ENCODE measurements around the gene BATF3. TPM values are rescaled to one million over a fixed set of nuclear protein-coding genes. Genes with fewer than 3 reads are reported as not detected.

The BATF3 gene
- total RNA-seq (2014; rRNA removed; shearing (Covaris generic)) = 0.86 and 1.4 TPM in 2 replicates
- 0.46 and 0.60 TPM in 2 replicates for polyA plus RNA-seq (2016; fragmentation: Nextera tagmentation; extraction: Ambion mirVana)

- H3K79me2 ChIP-seq (ENCODE audit: insufficient read depth) = no peaks in the 10 kb centered on the region
- no peaks in the 10 kb centered on the region for H4K20me1 ChIP-seq (ENCODE audit: insufficient read depth)
- TF ChIP-seq EZH2phosphoT487 (IDR thresholded peaks at IDR 0.05; ENCODE audit: insufficient read depth, low read depth) (no peak), EZH2 (IDR thresholded peaks at IDR 0.05; ENCODE audit: insufficient read depth, poor library complexity, severe bottlenecking) (no peak)
- H3K9me2 ChIP-seq (ENCODE audit: insufficient read depth) = no peaks in the 10 kb centered on the region
- peak within 1 kb of the TSS; percentile 82 for H2AFZ ChIP-seq
- DNase-seq = peak; percentile 69
- no peaks in the 10 kb centered on the region for H3K4me1 ChIP-seq (ENCODE audit: insufficient read depth)
- peak within 1 kb of the TSS; percentile 68 for H3K9ac ChIP-seq
- H3F3A ChIP-seq (ENCODE audit: insufficient read depth) = peaks cover 21% of the 10 kb centered on the region
- peaks cover 15% of the 10 kb centered on the region for H3K27me3 ChIP-seq (replicated peaks; ENCODE audit: insufficient read depth)
- peak within 1 kb of the TSS; percentile 72 for H3K4me3 ChIP-seq
- in situ Hi-C loops (cut with MboI) = no loop called here
- no peak within 1 kb of the TSS for H3K27ac ChIP-seq
- peak within 1 kb of the TSS; percentile 75 for H3K4me2 ChIP-seq (ENCODE audit: unreplicated experiment)
- H3K36me3 ChIP-seq (ENCODE audit: low read depth) = no peaks in the 10 kb centered on the region
- no peaks in the 10 kb centered on the region for H3K9me3 ChIP-seq (ENCODE audit: low read depth)
- 1 to 2% methylated on average over 26 to 56 of the region's 79 CpGs for WGBS, 2 experiments (ENCODE audit: low coverage in 1 of 2, low lambda C conversion rate in 2 of 2, missing lambda C conversion rate in 2 of 2)
Measured at GRCh38 chr1:212699625-212700222, at the start of gene BATF3. TSS of gene BATF3 (minus strand) at chr1:212699840. CDS start at chr1:212699762, 78 bp downstream.

DNA sequence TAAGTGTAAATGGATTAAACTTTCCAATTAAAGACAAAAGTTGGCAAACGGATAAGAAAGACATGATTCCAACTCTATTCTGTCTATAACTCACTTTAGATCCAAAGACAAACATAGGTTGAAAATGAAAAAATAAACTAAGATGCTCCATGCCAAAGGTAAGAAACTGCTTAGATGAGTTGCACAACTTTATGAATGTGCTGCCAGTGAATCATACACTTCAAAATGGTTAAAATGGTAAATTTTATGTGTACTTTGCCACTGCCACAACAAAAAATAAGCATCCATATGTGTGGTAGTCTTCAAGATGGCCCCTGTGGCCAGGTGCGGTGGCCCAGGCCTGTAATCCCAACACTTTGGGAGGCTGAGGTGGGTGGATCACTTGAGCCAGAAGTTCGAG is 46.9 kb upstream of the BATF3 start:
- TF ChIP-seq EZH2 (IDR thresholded peaks at IDR 0.05; ENCODE audit: insufficient read depth, poor library complexity, severe bottlenecking) = no peak
- no peak for TF ChIP-seq EZH2phosphoT487 (IDR thresholded peaks at IDR 0.05; ENCODE audit: insufficient read depth, low read depth)
- Histone ChIP-seq H3K27ac (no peak overlapping the region), H3F3A (ENCODE audit: insufficient read depth) (no peaks in the 10 kb centered on the region), H3K9me3 (ENCODE audit: low read depth) (no peaks in the 10 kb centered on the region), H2AFZ (no peak overlapping the region), H3K4me1 (ENCODE audit: insufficient read depth) (no peaks in the 10 kb centered on the region), H3K4me2 (ENCODE audit: unreplicated experiment) (no peak overlapping the region), H3K36me3 (ENCODE audit: low read depth) (no peaks in the 10 kb centered on the region), H3K79me2 (ENCODE audit: insufficient read depth) (no peaks in the 10 kb centered on the region), H3K4me3 (no peak overlapping the region), H3K9ac (no peak overlapping the region), H4K20me1 (ENCODE audit: insufficient read depth) (no peaks in the 10 kb centered on the region), H3K9me2 (ENCODE audit: insufficient read depth) (no peaks in the 10 kb centered on the region), H3K27me3 (replicated peaks; ENCODE audit: insufficient read depth) (no peaks in the 10 kb centered on the region)
- 95 to 98% methylated on average over 3 of the region's 3 CpGs for WGBS, 2 experiments (ENCODE audit: low coverage in 1 of 2, low lambda C conversion rate in 2 of 2, missing lambda C conversion rate in 2 of 2)
- in situ Hi-C loops (cut with MboI) = no loop called here
- DNase-seq = peak; percentile 23

- DNase-seq = no peak
- H3K36me3 ChIP-seq (ENCODE audit: low read depth) = no peaks in the 10 kb centered on the region
- no peak overlapping the region for H3K4me3 ChIP-seq
- in situ Hi-C loops (cut with MboI) = no loop called here
- no peaks in the 10 kb centered on the region for H3F3A ChIP-seq (ENCODE audit: insufficient read depth)
- no peaks in the 10 kb centered on the region for H4K20me1 ChIP-seq (ENCODE audit: insufficient read depth)
- no peak overlapping the region for H3K27ac ChIP-seq
- no peak overlapping the region for H2AFZ ChIP-seq
- TF ChIP-seq EZH2 (IDR thresholded peaks at IDR 0.05; ENCODE audit: insufficient read depth, poor library complexity, severe bottlenecking) = no peak
- TF ChIP-seq EZH2phosphoT487 (IDR thresholded peaks at IDR 0.05; ENCODE audit: insufficient read depth, low read depth) = no peak
- no peaks in the 10 kb centered on the region for H3K27me3 ChIP-seq (replicated peaks; ENCODE audit: insufficient read depth)
- H3K9ac ChIP-seq = no peak overlapping the region
- no peak overlapping the region for H3K4me2 ChIP-seq (ENCODE audit: unreplicated experiment)
- no peaks in the 10 kb centered on the region for H3K9me3 ChIP-seq (ENCODE audit: low read depth)
- H3K4me1 ChIP-seq (ENCODE audit: insufficient read depth) = no peaks in the 10 kb centered on the region
- H3K9me2 ChIP-seq (ENCODE audit: insufficient read depth) = no peaks in the 10 kb centered on the region
- H3K79me2 ChIP-seq (ENCODE audit: insufficient read depth) = no peaks in the 10 kb centered on the region
Measured at GRCh38 chr1:212745303-212745702, 45.7 kb upstream of the BATF3 start.

GRCh38 chr1:212743901-212744475 is 44.3 kb upstream of the BATF3 start:
- Histone ChIP-seq H3K79me2 (ENCODE audit: insufficient read depth) (no peaks in the 10 kb centered on the region), H3F3A (ENCODE audit: insufficient read depth) (no peaks in the 10 kb centered on the region), H3K4me3 (no peak overlapping the region), H3K9ac (no peak overlapping the region), H3K9me2 (ENCODE audit: insufficient read depth) (no peaks in the 10 kb centered on the region), H3K27me3 (replicated peaks; ENCODE audit: insufficient read depth) (no peaks in the 10 kb centered on the region), H3K4me1 (ENCODE audit: insufficient read depth) (no peaks in the 10 kb centered on the region), H3K36me3 (ENCODE audit: low read depth) (no peaks in the 10 kb centered on the region), H3K27ac (no peak overlapping the region), H2AFZ (no peak overlapping the region), H3K9me3 (ENCODE audit: low read depth) (no peaks in the 10 kb centered on the region), H4K20me1 (ENCODE audit: insufficient read depth) (no peaks in the 10 kb centered on the region), H3K4me2 (ENCODE audit: unreplicated experiment) (no peak overlapping the region)
- TF ChIP-seq EZH2phosphoT487 (IDR thresholded peaks at IDR 0.05; ENCODE audit: insufficient read depth, low read depth) (no peak), EZH2 (IDR thresholded peaks at IDR 0.05; ENCODE audit: insufficient read depth, poor library complexity, severe bottlenecking) (no peak)
- in situ Hi-C loops (cut with MboI) = no loop called here
- 93 to 98% methylated on average over 4 of the region's 4 CpGs for WGBS, 2 experiments (ENCODE audit: low coverage in 1 of 2, low lambda C conversion rate in 2 of 2, missing lambda C conversion rate in 2 of 2)
- DNase-seq = no peak
